Astrocyte (in vitro differentiated cells and primary cell): Measurements from ENCODE around the gene S1PR2. TPM values are rescaled to one million over a fixed set of nuclear protein-coding genes. Genes with fewer than 3 reads are reported as not detected.
"Not testable (repeated sequence)": the region's sequence is repeated elsewhere in the genome, so short reads cannot be mapped to it uniquely, and the experiment has no call there.

Experiments
- DNase-seq: peaks from one replicate; pipeline ENCODE4 v3.0.0-alpha.2; 2010; ENCODE audit warnings: low read depth
- FAIRE-seq: peaks from 2 replicates; lab custom pipeline; 2011; peaks lifted over from hg19 to GRCh38; lab: Jason Lieb, UNC
- H2AFZ ChIP-seq: 2 replicates; pipeline ENCODE4 v1.6.0; 2012; ENCODE audit warnings: low read depth, low read length, inconsistent platforms
- H3K27ac ChIP-seq: 2 replicates; pipeline ENCODE4 v1.5.1; 2011; ENCODE audit warnings: low read depth, low read length, inconsistent platforms
- H3K27me3 ChIP-seq: 2 replicates; pipeline ENCODE4 v1.6.0; 2011; ENCODE audit warnings: low read length, inconsistent platforms; ENCODE audit not compliant: insufficient read depth
- H3K36me3 ChIP-seq: 2 replicates; pipeline ENCODE4 v1.5.1; 2011; ENCODE audit warnings: low read length, inconsistent platforms; ENCODE audit not compliant: insufficient read depth
- H3K4me1 ChIP-seq: 2 replicates; pipeline ENCODE4 v1.5.1; 2011; ENCODE audit warnings: low read length, inconsistent platforms; ENCODE audit not compliant: insufficient read depth
- H3K4me2 ChIP-seq: 2 replicates; pipeline ENCODE4 v1.6.0; 2012; ENCODE audit warnings: low read length, inconsistent platforms
- H3K4me3 ChIP-seq: 2 replicates; pipeline ENCODE4 v1.5.1; 2011; ENCODE audit warnings: low read depth, mild to moderate bottlenecking, low read length, inconsistent platforms; ENCODE audit not compliant: insufficient read depth
- H3K79me2 ChIP-seq: 2 replicates; pipeline ENCODE4 v1.6.0; 2012; ENCODE audit warnings: mild to moderate bottlenecking, low read length, inconsistent platforms; ENCODE audit not compliant: insufficient read depth
- H3K9ac ChIP-seq: 2 replicates; pipeline ENCODE4 v1.6.0; 2012; ENCODE audit warnings: mild to moderate bottlenecking, low read length, inconsistent platforms
- H3K9me3 ChIP-seq: 2 replicates; pipeline ENCODE4 v1.5.1; 2012; ENCODE audit warnings: low read depth, mild to moderate bottlenecking, low read length, inconsistent platforms; ENCODE audit not compliant: insufficient read depth
- H4K20me1 ChIP-seq: 2 replicates; pipeline ENCODE4 v1.6.0; 2012; ENCODE audit warnings: low read length, inconsistent platforms; ENCODE audit not compliant: insufficient read depth
- H3K27ac Mint-ChIP-seq: one replicate; pipeline ENCODE4 v1.8.0; 2021; ENCODE audit warnings: mild to moderate bottlenecking, mixed read lengths; ENCODE audit not compliant: unreplicated experiment
- H3K27me3 Mint-ChIP-seq: one replicate; pipeline ENCODE4 v1.8.0; 2021; ENCODE audit warnings: low read depth, mixed read lengths; ENCODE audit not compliant: unreplicated experiment
- H3K36me3 Mint-ChIP-seq: one replicate; pipeline ENCODE4 v1.8.0; 2021; ENCODE audit warnings: low read depth, mixed read lengths; ENCODE audit not compliant: unreplicated experiment
- H3K4me1 Mint-ChIP-seq: one replicate; pipeline ENCODE4 v1.8.0; 2021; ENCODE audit warnings: low read depth, mixed read lengths; ENCODE audit not compliant: unreplicated experiment
- H3K4me3 Mint-ChIP-seq: one replicate; pipeline ENCODE4 v1.8.0; 2021; ENCODE audit warnings: mild to moderate bottlenecking, moderate library complexity, mixed read lengths; ENCODE audit not compliant: unreplicated experiment
- H3K9me3 Mint-ChIP-seq: one replicate; pipeline ENCODE4 v1.8.0; 2021; ENCODE audit warnings: mild to moderate bottlenecking, mixed read lengths; ENCODE audit not compliant: unreplicated experiment
- CTCF ChIP-seq: IDR thresholded peaks from 2 replicates; pipeline ENCODE4 v1.5.1; 2011; ENCODE audit warnings: low read depth, mild to moderate bottlenecking, inconsistent platforms, low read length, moderate library complexity; ENCODE audit not compliant: insufficient read depth
- EZH2 ChIP-seq: IDR thresholded peaks from 2 replicates; pipeline ENCODE4 v1.6.1; 2012; ENCODE audit warnings: mild to moderate bottlenecking, low read length, inconsistent platforms; ENCODE audit not compliant: insufficient read depth
- total RNA-seq: library from RNA; stranded (reverse); gene quantifications from 2 replicates; pipeline ENCODE4 v1.2.1, GENCODE V29; 2021

S1PR2 gene
- total RNA-seq, 1 donor from 2014 or later = 15.7 TPM

GRCh38 chr19:10203686-10204085, 27.4 kb downstream of the S1PR2 start:
- Mint-ChIP-seq H3K4me1 (peaks cover 9% of the 10 kb centered on the region), H3K4me3 (no peak overlapping the region), H3K27me3 (peaks cover 2% of the 10 kb centered on the region), H3K27ac (no peak overlapping the region), H3K9me3 (peaks cover 9% of the 10 kb centered on the region), H3K36me3 (peaks cover 2% of the 10 kb centered on the region)
- H4K20me1 ChIP-seq = no peaks in the 10 kb centered on the region
- DNase-seq (no peak), FAIRE-seq (no peak)
- no peaks in the 10 kb centered on the region for H3K27me3 ChIP-seq
- H3K9ac ChIP-seq = no peak overlapping the region
- no peaks in the 10 kb centered on the region for H3K36me3 ChIP-seq
- no peaks in the 10 kb centered on the region for H3K9me3 ChIP-seq
- H3K4me2 ChIP-seq = no peak overlapping the region
- H3K4me3 ChIP-seq = no peak overlapping the region
- no peak for TF ChIP-seq EZH2
- H2AFZ ChIP-seq = no peak overlapping the region
- H3K4me1 ChIP-seq = peaks cover 13% of the 10 kb centered on the region
- H3K27ac ChIP-seq = no peak overlapping the region
- H3K79me2 ChIP-seq = no peaks in the 10 kb centered on the region

GRCh38 chr19:10201176-10201575, 30.0 kb downstream of the S1PR2 start:
- peaks cover 1% of the 10 kb centered on the region for H3K4me1 Mint-ChIP-seq
- no peak overlapping the region for H3K27ac ChIP-seq
- TF ChIP-seq CTCF = no peak
- TF ChIP-seq EZH2 = no peak
- H3K4me1 ChIP-seq = peaks cover 5% of the 10 kb centered on the region
- H3K9ac ChIP-seq = no peak overlapping the region
- H3K36me3 ChIP-seq = no peaks in the 10 kb centered on the region
- no peak overlapping the region for H2AFZ ChIP-seq
- no peak overlapping the region for H3K4me2 ChIP-seq
- H3K27me3 Mint-ChIP-seq = peaks cover 2% of the 10 kb centered on the region
- DNase-seq (no peak), FAIRE-seq (no peak)
- no peaks in the 10 kb centered on the region for H4K20me1 ChIP-seq
- no peak overlapping the region for H3K27ac Mint-ChIP-seq
- no peaks in the 10 kb centered on the region for H3K79me2 ChIP-seq
- H3K9me3 ChIP-seq = no peaks in the 10 kb centered on the region
- H3K4me3 Mint-ChIP-seq = no peak overlapping the region
- H3K9me3 Mint-ChIP-seq = no peaks in the 10 kb centered on the region
- no peak overlapping the region for H3K4me3 ChIP-seq
- H3K27me3 ChIP-seq = no peaks in the 10 kb centered on the region
- H3K36me3 Mint-ChIP-seq = no peaks in the 10 kb centered on the region

- H3K4me1 Mint-ChIP-seq, H3K4me3 Mint-ChIP-seq, H3K27me3 Mint-ChIP-seq, H3K27ac ChIP-seq, FAIRE-seq, DNase-seq, H2AFZ ChIP-seq, H3K36me3 ChIP-seq, H3K27ac Mint-ChIP-seq, H3K4me2 ChIP-seq, H3K79me2 ChIP-seq, H3K27me3 ChIP-seq, H3K36me3 Mint-ChIP-seq, H3K9ac ChIP-seq, H4K20me1 ChIP-seq, H3K4me1 ChIP-seq, H3K4me3 ChIP-seq, H3K9me3 ChIP-seq, H3K9me3 Mint-ChIP-seq: not testable (repeated sequence)
These were observed 31.0 kb downstream of the S1PR2 start for GRCh38 chr19:10200101-10200500.

GRCh38 chr19:10198889-10199644, 32.1 kb downstream of the S1PR2 start:
- DNase-seq, H3K4me1 ChIP-seq, H3K27ac Mint-ChIP-seq, H3K79me2 ChIP-seq, H3K4me2 ChIP-seq, H2AFZ ChIP-seq, H3K4me1 Mint-ChIP-seq, H3K36me3 Mint-ChIP-seq, H3K36me3 ChIP-seq, H4K20me1 ChIP-seq, H3K27ac ChIP-seq, H3K4me3 Mint-ChIP-seq, FAIRE-seq, H3K27me3 ChIP-seq, H3K9ac ChIP-seq, H3K9me3 Mint-ChIP-seq, H3K4me3 ChIP-seq, H3K9me3 ChIP-seq, H3K27me3 Mint-ChIP-seq: not testable (repeated sequence)
